Measurements from ENCODE around the gene DLG3. TPM values are rescaled to one million over a fixed set of nuclear protein-coding genes. Genes with fewer than 3 reads are reported as not detected.
A peak's percentile ranks its signal among the peaks of the same experiment; 100 is the strongest.

The DLG3 gene
- polyA plus RNA-seq, 2 of the 4 experiments (the other 2 are of a cell fraction), result 3.2 to 12.8 TPM

- no peak for TF ChIP-seq RNF2 (IDR thresholded peaks at IDR 0.05; ENCODE audit: borderline replicate concordance, low read depth)
- no peak for TF ChIP-seq CBX2 (IDR thresholded peaks at IDR 0.05; ENCODE audit: borderline replicate concordance, low read depth)
Measured at GRCh38 chrX:70468709-70469108, 24.1 kb downstream of the DLG3 start (continued).

- no peak for ATAC-seq
- no peak for TF ChIP-seq CEBPB (IDR thresholded peaks at IDR 0.05)
- no peak for TF ChIP-seq HMGXB4 (CRISPR knock-in tag; IDR thresholded peaks at IDR 0.05; ENCODE audit: borderline replicate concordance)
- Histone ChIP-seq H3K4me1 (no peaks in the 10 kb centered on the region), H3K27ac (no peak overlapping the region), H3K4me2 (no peak overlapping the region), H3K4me3 (no peak overlapping the region), H3K9me3 (no peaks in the 10 kb centered on the region)
- CTCF ChIA-PET, result no interaction called here
- FAIRE-seq, result no peak
- no peak for DNase-seq (ENCODE audit: low read depth in 1 of 2, low spot score in 1 of 2)
- POLR2A ChIA-PET, result no interaction called here
- 80% methylated on average over 3 of the region's 3 CpGs for WGBS (ENCODE audit: missing lambda C conversion rate)
Measured at GRCh38 chrX:70470850-70471289, 26.2 kb downstream of the DLG3 start.

GRCh38 chrX:70476166-70476933 lies 31.7 kb downstream of the DLG3 start:
- CTCF ChIA-PET, result interaction anchor here (0.9 kb wide), 1 partner anchor 22 kb away, joined by 3 read pairs; no protein-coding TSS in a partner anchor
- Histone ChIP-seq H3K27ac (peak overlapping the region; percentile 61 to 84; a peak in 4 of 6 replicates), H3K4me3 (no peak overlapping the region), H3K4me2 (peak overlapping the region; percentile 71; the same call in 2 of the 3 replicates), H3K9me3 (no peaks in the 10 kb centered on the region), H3K4me1 (peaks cover 46% of the 10 kb centered on the region)
- WGBS (ENCODE audit: missing lambda C conversion rate), result 95% methylated on average over 5 of the region's 5 CpGs
- FAIRE-seq, result no peak
- no peak for ATAC-seq
- TF ChIP-seq ZSCAN20 (CRISPR knock-in tag; IDR thresholded peaks at IDR 0.05) (no peak), SMC3 (IDR thresholded peaks at IDR 0.05) (no peak), FOSB (CRISPR knock-in tag; IDR thresholded peaks at IDR 0.05) (no peak), HOXB13 (CRISPR knock-in tag; IDR thresholded peaks at IDR 0.05; ENCODE audit: low read depth) (no peak), CBX8 (IDR thresholded peaks at IDR 0.05) (no peak), NFE2L2 (conservative IDR thresholded peaks at IDR 0.05; ENCODE audit: low read length) (no peak), E2F6 (IDR thresholded peaks at IDR 0.05; ENCODE audit: borderline replicate concordance, low read depth) (no peak), GATA3 (IDR thresholded peaks at IDR 0.05; ENCODE audit: borderline replicate concordance) (no peak), MAFK (IDR thresholded peaks at IDR 0.05; ENCODE audit: partially characterized antibody) (no peak), SREBF2 (IDR thresholded peaks at IDR 0.05) (no peak), HOXB5 (CRISPR knock-in tag; IDR thresholded peaks at IDR 0.05) (no peak), EHF (CRISPR knock-in tag; IDR thresholded peaks at IDR 0.05) (no peak), HMGXB4 (CRISPR knock-in tag; IDR thresholded peaks at IDR 0.05; ENCODE audit: borderline replicate concordance) (no peak), MAX (IDR thresholded peaks at IDR 0.05) (no peak)
- POLR2A ChIA-PET, result no interaction called here
- no peak for DNase-seq (ENCODE audit: low read depth in 1 of 2, low spot score in 1 of 2)
